Measurements from ENCODE around the gene TTLL12. TPM values are rescaled to one million over a fixed set of nuclear protein-coding genes. Genes with fewer than 3 reads are reported as not detected.

Gene TTLL12
- total and polyA plus RNA-seq, 2 experiments from 2014 or later: 45.9 to 62.7 TPM

GRCh38 chr22:43180670-43181069, 6.3 kb downstream of the TTLL12 start:
- Histone ChIP-seq H3K36me3 (peaks cover 6% of the 10 kb centered on the region), H3K27me3 (no peaks in the 10 kb centered on the region)
- TF ChIP-seq, protein P1, sequence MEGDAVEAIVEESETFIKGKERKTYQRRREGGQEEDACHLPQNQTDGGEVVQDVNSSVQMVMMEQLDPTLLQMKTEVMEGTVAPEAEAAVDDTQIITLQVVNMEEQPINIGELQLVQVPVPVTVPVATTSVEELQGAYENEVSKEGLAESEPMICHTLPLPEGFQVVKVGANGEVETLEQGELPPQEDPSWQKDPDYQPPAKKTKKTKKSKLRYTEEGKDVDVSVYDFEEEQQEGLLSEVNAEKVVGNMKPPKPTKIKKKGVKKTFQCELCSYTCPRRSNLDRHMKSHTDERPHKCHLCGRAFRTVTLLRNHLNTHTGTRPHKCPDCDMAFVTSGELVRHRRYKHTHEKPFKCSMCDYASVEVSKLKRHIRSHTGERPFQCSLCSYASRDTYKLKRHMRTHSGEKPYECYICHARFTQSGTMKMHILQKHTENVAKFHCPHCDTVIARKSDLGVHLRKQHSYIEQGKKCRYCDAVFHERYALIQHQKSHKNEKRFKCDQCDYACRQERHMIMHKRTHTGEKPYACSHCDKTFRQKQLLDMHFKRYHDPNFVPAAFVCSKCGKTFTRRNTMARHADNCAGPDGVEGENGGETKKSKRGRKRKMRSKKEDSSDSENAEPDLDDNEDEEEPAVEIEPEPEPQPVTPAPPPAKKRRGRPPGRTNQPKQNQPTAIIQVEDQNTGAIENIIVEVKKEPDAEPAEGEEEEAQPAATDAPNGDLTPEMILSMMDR (IDR thresholded peaks at IDR 0.05; ENCODE audit: low read depth, low read length): no peak

DNA sequence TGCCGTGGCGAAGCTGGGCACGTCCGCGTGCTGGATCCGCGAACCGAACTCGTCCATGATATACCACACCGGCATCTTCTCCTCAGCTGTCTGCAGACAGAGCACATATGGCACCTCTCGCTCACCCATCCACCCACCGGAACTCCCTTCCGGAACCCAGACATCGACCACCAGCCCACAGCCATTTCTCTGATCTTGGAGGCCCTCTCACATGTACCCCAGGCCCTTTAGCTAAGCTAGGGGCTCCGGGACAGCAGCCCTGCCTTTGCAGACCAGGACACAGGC, 7.1 kb downstream of the TTLL12 start:
- no peaks in the 10 kb centered on the region for H3K27me3 ChIP-seq
- no peak for DNase-seq (ENCODE audit: low read depth in 1 of 2, low spot score in 1 of 2)
- no peaks in the 10 kb centered on the region for H3K4me1 ChIP-seq (ENCODE audit: low read depth)
- H3K36me3 ChIP-seq: peaks cover 6% of the 10 kb centered on the region
- no peaks in the 10 kb centered on the region for H3K9me3 ChIP-seq (ENCODE audit: low read depth)
- no peak overlapping the region for H3K27ac ChIP-seq
- TF ChIP-seq, protein P1 (IDR thresholded peaks at IDR 0.05; ENCODE audit: low read depth, low read length): no peak
- no peak overlapping the region for H3K4me3 ChIP-seq

More at GRCh38 chr22:43180670-43181069, 6.3 kb downstream of the TTLL12 start:
- no peak overlapping the region for H3K4me3 ChIP-seq
- H3K27ac ChIP-seq: no peak overlapping the region
- DNase-seq (ENCODE audit: low read depth in 1 of 2, low spot score in 1 of 2): no peak
- H3K9me3 ChIP-seq (ENCODE audit: low read depth): no peaks in the 10 kb centered on the region
- H3K4me1 ChIP-seq (ENCODE audit: low read depth): no peaks in the 10 kb centered on the region

GRCh38 chr22:43179146-43179910, 7.6 kb downstream of the TTLL12 start:
- Histone ChIP-seq H3K9me3 (ENCODE audit: low read depth) (no peaks in the 10 kb centered on the region), H3K36me3 (peaks cover 6% of the 10 kb centered on the region), H3K27me3 (no peaks in the 10 kb centered on the region), H3K27ac (no peak overlapping the region), H3K4me3 (no peak overlapping the region), H3K4me1 (ENCODE audit: low read depth) (no peaks in the 10 kb centered on the region)
- no peak for DNase-seq (ENCODE audit: low read depth in 1 of 2, low spot score in 1 of 2)
- TF ChIP-seq, protein P1 (IDR thresholded peaks at IDR 0.05; ENCODE audit: low read depth, low read length): no peak

DNA sequence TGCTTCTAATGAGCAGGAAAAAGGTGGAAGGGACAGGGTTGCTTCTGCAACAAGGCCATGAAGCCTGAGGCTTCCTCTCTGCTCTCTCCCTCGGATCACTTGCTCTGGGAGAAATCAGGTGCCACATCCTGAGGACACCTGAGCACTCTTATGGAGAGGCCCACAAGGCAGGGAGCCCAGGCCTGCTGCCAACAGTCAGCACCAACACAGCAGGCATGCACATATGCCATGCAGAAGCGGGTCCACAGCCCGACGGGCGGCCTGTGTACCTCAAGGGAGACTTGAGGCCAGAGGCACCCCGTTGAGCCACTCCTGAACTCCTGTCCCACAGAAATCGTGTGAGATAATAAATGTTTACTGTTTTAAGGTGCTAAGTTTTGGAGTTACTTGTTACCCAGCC, 9.5 kb downstream of the TTLL12 start:
- Histone ChIP-seq H3K4me3 (no peak overlapping the region), H3K27ac (no peak overlapping the region), H3K4me1 (ENCODE audit: low read depth) (no peaks in the 10 kb centered on the region), H3K36me3 (peaks cover 9% of the 10 kb centered on the region), H3K27me3 (no peaks in the 10 kb centered on the region), H3K9me3 (ENCODE audit: low read depth) (no peaks in the 10 kb centered on the region)
- DNase-seq (ENCODE audit: low read depth in 1 of 2, low spot score in 1 of 2): no peak
- TF ChIP-seq, protein P1 (IDR thresholded peaks at IDR 0.05; ENCODE audit: low read depth, low read length): no peak

DNA sequence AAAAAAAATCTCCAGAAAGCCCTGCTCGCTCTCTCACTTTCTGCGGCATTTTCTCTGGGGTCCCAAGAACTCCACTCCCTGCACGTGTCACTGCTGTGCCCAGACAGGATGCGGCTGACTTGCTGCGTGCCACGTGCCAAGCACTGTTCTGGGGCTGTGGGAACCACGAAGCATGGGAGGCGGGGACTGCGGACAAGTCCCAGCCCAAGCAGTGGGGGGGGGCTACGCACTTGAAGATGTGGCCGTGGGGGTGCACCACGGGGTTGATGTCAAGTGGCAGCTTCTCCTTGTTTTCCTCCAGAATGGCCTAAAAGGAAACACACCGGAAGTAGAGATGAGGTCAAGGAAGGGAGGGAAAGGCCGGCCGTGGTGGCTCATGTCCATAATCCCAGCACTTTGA, 10.8 kb downstream of the TTLL12 start:
- TF ChIP-seq, protein P1 (IDR thresholded peaks at IDR 0.05; ENCODE audit: low read depth, low read length): no peak
- H3K4me1 ChIP-seq (ENCODE audit: low read depth): no peaks in the 10 kb centered on the region
- H3K4me3 ChIP-seq: no peak overlapping the region
- no peaks in the 10 kb centered on the region for H3K27me3 ChIP-seq
- no peaks in the 10 kb centered on the region for H3K9me3 ChIP-seq (ENCODE audit: low read depth)
- no peak for DNase-seq (ENCODE audit: low read depth in 1 of 2, low spot score in 1 of 2)
- peaks cover 10% of the 10 kb centered on the region for H3K36me3 ChIP-seq
- H3K27ac ChIP-seq: no peak overlapping the region
